SK-N-SH (cell line): ENCODE results near the gene SMARCA2. TPM values are rescaled to one million over a fixed set of nuclear protein-coding genes. Genes with fewer than 3 reads are reported as not detected.

Experiments used
- CTCF ChIA-PET: fragments of 300-600, 350-600 bp; formaldehyde crosslinking; extraction: SDS; loops from one replicate; lab custom pipeline; 2021; lab: Yijun Ruan, JAX
- POLR2A ChIA-PET: fragments of 350-600 bp; sonication (Branson Sonifier 250); formaldehyde crosslinking; extraction: SDS; loops from one replicate; lab custom pipeline; 2020; ENCODE audit warnings: antibody characterized with exemption, inconsistent platforms; lab: Yijun Ruan, JAX
- DNase-seq: peaks from one replicate; pipeline ENCODE4 v3.0.0; 2012
- H2AFZ ChIP-seq: fragments of 200-600 bp; sonication (generic); 2 replicates; pipeline ENCODE4 v1.8.1; 2016; ENCODE audit warnings: antibody characterized with exemption, mild to moderate bottlenecking, low read depth
- H3F3A ChIP-seq: fragments of 200-600 bp; sonication (generic); replicated peaks from 2 replicates; pipeline ENCODE3; 2016; ENCODE audit warnings: antibody characterized with exemption, mild to moderate bottlenecking; ENCODE audit not compliant: insufficient read depth
- H3K27ac ChIP-seq, 2 experiments: fragments of 200-500 bp in 1 of 2; fragments of 200-600 bp in 1 of 2; sonication (Bioruptor generic) in 1 of 2; sonication (generic), shearing (Covaris generic) in 1 of 2; 2 replicates each; pipeline versions ENCODE4 v1.5.1 to v1.6.1; 2014 to 2016; ENCODE audit warnings: low read depth in 2 of 2, inconsistent platforms in 1 of 2, low read length in 1 of 2, mild to moderate bottlenecking in 1 of 2, mixed read lengths in 1 of 2
- H3K27me3 ChIP-seq: fragments of 200-600 bp; sonication (generic), shearing (Covaris generic); 2 replicates; pipeline ENCODE4 v1.6.1; 2016; ENCODE audit warnings: mixed run types; ENCODE audit not compliant: insufficient read depth
- H3K36me3 ChIP-seq, 2 experiments: fragments of 200-500 bp in 1 of 2; fragments of 200-600 bp in 1 of 2; sonication (Bioruptor generic) in 1 of 2; sonication (generic) in 1 of 2; replicated peaks in 1 of 2; 2 replicates each; pipeline versions ENCODE3 to v1.5.1; 2014 to 2016; ENCODE audit warnings: low read length in 1 of 2, mild to moderate bottlenecking in 1 of 2; ENCODE audit not compliant: insufficient read depth in 2 of 2, control insufficient read depth in 1 of 2
- H3K4me1 ChIP-seq, 2 experiments: fragments of 200-500 bp in 1 of 2; fragments of 200-600 bp in 1 of 2; sonication (Bioruptor generic) in 1 of 2; sonication (generic), shearing (Covaris generic) in 1 of 2; 2 replicates each; pipeline versions ENCODE4 v1.5.1 to v1.6.1; 2014 to 2016; ENCODE audit warnings: low read depth in 1 of 2, low read length in 1 of 2, mixed run types in 1 of 2; ENCODE audit not compliant: insufficient read depth in 2 of 2, control insufficient read depth in 1 of 2
- H3K4me2 ChIP-seq: fragments of 200-600 bp; sonication (generic), shearing (Covaris generic); 2 replicates; pipeline ENCODE4 v1.6.1; 2017; ENCODE audit warnings: mixed run types
- H3K4me3 ChIP-seq, 2 experiments: fragments of 200-500 bp in 1 of 2; fragments of 200-600 bp in 1 of 2; sonication (Bioruptor generic) in 1 of 2; sonication (generic), shearing (Covaris generic) in 1 of 2; 2 replicates each; pipeline versions ENCODE4 v1.5.1 to v1.8.1; 2014 to 2016; ENCODE audit warnings: low read depth in 2 of 2, inconsistent platforms in 1 of 2, low read length in 1 of 2, mild to moderate bottlenecking in 1 of 2, mixed read lengths in 1 of 2, moderate library complexity in 1 of 2
- H3K79me2 ChIP-seq: fragments of 200-600 bp; sonication (generic); 2 replicates; pipeline ENCODE4 v1.8.1; 2017; ENCODE audit warnings: mild to moderate bottlenecking; ENCODE audit not compliant: insufficient read depth
- H3K9ac ChIP-seq: fragments of 200-600 bp; sonication (generic); 2 replicates; pipeline ENCODE4 v1.6.1; 2017; ENCODE audit warnings: mixed run types
- H3K9me2 ChIP-seq: fragments of 200-600 bp; sonication (generic); 2 replicates; pipeline ENCODE4 v1.6.1; 2017; ENCODE audit warnings: mixed run types
- H3K9me3 ChIP-seq: fragments of 200-600 bp; sonication (generic); 2 replicates; pipeline ENCODE4 v1.6.1; 2017; ENCODE audit warnings: mixed run types, mild to moderate bottlenecking, moderate library complexity
- H4K20me1 ChIP-seq: fragments of 200-600 bp; sonication (generic); 2 replicates; pipeline ENCODE4 v1.6.1; 2017; ENCODE audit warnings: mild to moderate bottlenecking, mixed run types; ENCODE audit not compliant: insufficient read depth
- ELF1 ChIP-seq: IDR thresholded peaks from 2 replicates; pipeline ENCODE4 v1.4.0; 2012
- FOSL2 ChIP-seq: IDR thresholded peaks from 2 replicates; pipeline ENCODE4 v1.4.0; 2012; ENCODE audit warnings: low read depth, mild to moderate bottlenecking, moderate library complexity, borderline replicate concordance
- GATA2 ChIP-seq: sonication (generic); formaldehyde crosslinking; IDR thresholded peaks from 2 replicates; pipeline ENCODE4 v1.5.0; 2020; ENCODE audit warnings: mild to moderate bottlenecking, missing genetic modification reagents
- JUND ChIP-seq: IDR thresholded peaks from 2 replicates; pipeline ENCODE4 v1.4.0; 2012
- MXI1 ChIP-seq: IDR thresholded peaks from 2 replicates; pipeline ENCODE4 v1.6.1; 2012; ENCODE audit warnings: mild to moderate bottlenecking, low read depth, low read length, improper control_type of control experiment
- NRF1 ChIP-seq: IDR thresholded peaks from 2 replicates; pipeline ENCODE4 v1.6.1; 2012; ENCODE audit warnings: low read depth, mild to moderate bottlenecking, low read length
- RCOR1 ChIP-seq: fragments of 150-350 bp; IDR thresholded peaks from 2 replicates; pipeline ENCODE4 v1.6.1; 2017; ENCODE audit warnings: antibody characterized with exemption, low read length
- RXRA ChIP-seq: IDR thresholded peaks from 2 replicates; pipeline ENCODE4 v1.4.0; 2012; ENCODE audit warnings: low read depth, mild to moderate bottlenecking, borderline replicate concordance
- TCF12 ChIP-seq: IDR thresholded peaks from 2 replicates; pipeline ENCODE4 v1.4.0; 2012
- WGBS: methylation state at CpG from one replicate; pipeline ENCODE4 v1.1.6; 2017; ENCODE audit warnings: low lambda C conversion rate; 5-methylcytosine and 5-hydroxymethylcytosine counted together
- polyA plus RNA-seq, 3 experiments: library from polyadenylated mRNA; depleted of rRNA; stranded (reverse); fragments of >200 nt; gene quantifications; 2 replicates each; pipeline ENCODE4 v1.2.3, GENCODE V29; 2012
- TF ChIP-seq, protein P1 (sequence below): IDR thresholded peaks from 2 replicates; pipeline ENCODE4 v1.4.0; 2012; ENCODE audit warnings: low read depth
- TF ChIP-seq, protein P2 (sequence below): fragments of 150-350 bp; IDR thresholded peaks from 2 replicates; pipeline ENCODE4 v1.6.1; 2016; ENCODE audit warnings: mild to moderate bottlenecking, low read depth, low read length
- TF ChIP-seq, protein P3 (sequence below): fragments of 150-350 bp; IDR thresholded peaks from 2 replicates; pipeline ENCODE4 v1.6.1; 2017; ENCODE audit warnings: antibody characterized with exemption, low read length, low read depth, borderline replicate concordance
- TF ChIP-seq, protein P4 (sequence below): IDR thresholded peaks from 2 replicates; pipeline ENCODE4 v1.4.0; 2012; ENCODE audit warnings: low read depth, borderline replicate concordance
- TF ChIP-seq, protein P5 (sequence below): IDR thresholded peaks from 2 replicates; pipeline ENCODE4 v1.6.1; 2012; ENCODE audit warnings: mild to moderate bottlenecking, low read depth, low read length, moderate library complexity
- TF ChIP-seq, protein P6 (sequence below): IDR thresholded peaks from 2 replicates; pipeline ENCODE4; 2012

The SMARCA2 gene
- polyA plus RNA-seq, 1 of the 3 experiments (the other 2 are of a cell fraction), result 17.4 TPM

DNA sequence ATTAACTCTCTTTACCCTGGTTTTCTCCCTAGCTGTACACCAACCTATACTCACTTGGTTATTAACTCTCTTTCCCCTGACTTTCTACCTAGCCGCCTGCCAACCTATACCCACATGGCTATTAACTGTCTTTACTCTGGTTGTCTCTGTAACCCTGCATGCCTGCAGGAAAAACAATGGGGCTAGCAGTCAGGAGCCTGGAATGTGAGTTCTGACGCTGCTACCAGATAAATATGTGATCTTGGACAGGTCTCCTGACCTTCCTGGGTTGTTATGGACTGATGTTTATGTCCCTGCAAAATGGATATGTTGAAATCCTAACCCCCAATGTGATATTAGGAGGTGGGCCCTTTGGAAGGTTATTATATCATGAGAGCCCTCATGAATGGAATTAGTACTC, 119.2 kb downstream of the SMARCA2 start:
- peaks cover 3 to 5% of the 10 kb centered on the region in 2 experiments; a peak in 1 of 4 replicates for H3K4me1 ChIP-seq
- POLR2A ChIA-PET, result no interaction called here
- no peaks in the 10 kb centered on the region for H3K79me2 ChIP-seq
- H3K4me2 ChIP-seq, result no peak overlapping the region
- no peaks in the 10 kb centered on the region; the same call in 1 of the 2 replicates for H3K9me3 ChIP-seq
- H3K4me3 ChIP-seq, result no peak overlapping the region
- TF ChIP-seq RCOR1, result no peak
- TF ChIP-seq, protein P1, sequence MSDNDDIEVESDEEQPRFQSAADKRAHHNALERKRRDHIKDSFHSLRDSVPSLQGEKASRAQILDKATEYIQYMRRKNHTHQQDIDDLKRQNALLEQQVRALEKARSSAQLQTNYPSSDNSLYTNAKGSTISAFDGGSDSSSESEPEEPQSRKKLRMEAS, result no peak
- no peak for TF ChIP-seq JUND
- no peak for TF ChIP-seq NRF1
- no peak for TF ChIP-seq ELF1
- TF ChIP-seq, protein P2, sequence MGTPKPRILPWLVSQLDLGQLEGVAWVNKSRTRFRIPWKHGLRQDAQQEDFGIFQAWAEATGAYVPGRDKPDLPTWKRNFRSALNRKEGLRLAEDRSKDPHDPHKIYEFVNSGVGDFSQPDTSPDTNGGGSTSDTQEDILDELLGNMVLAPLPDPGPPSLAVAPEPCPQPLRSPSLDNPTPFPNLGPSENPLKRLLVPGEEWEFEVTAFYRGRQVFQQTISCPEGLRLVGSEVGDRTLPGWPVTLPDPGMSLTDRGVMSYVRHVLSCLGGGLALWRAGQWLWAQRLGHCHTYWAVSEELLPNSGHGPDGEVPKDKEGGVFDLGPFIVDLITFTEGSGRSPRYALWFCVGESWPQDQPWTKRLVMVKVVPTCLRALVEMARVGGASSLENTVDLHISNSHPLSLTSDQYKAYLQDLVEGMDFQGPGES, result no peak
- TF ChIP-seq RXRA, result no peak
- TF ChIP-seq, protein P3, sequence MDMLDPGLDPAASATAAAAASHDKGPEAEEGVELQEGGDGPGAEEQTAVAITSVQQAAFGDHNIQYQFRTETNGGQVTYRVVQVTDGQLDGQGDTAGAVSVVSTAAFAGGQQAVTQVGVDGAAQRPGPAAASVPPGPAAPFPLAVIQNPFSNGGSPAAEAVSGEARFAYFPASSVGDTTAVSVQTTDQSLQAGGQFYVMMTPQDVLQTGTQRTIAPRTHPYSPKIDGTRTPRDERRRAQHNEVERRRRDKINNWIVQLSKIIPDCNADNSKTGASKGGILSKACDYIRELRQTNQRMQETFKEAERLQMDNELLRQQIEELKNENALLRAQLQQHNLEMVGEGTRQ, result no peak
- no peak for TF ChIP-seq FOSL2
- TF ChIP-seq TCF12, result no peak
- TF ChIP-seq, protein P4, sequence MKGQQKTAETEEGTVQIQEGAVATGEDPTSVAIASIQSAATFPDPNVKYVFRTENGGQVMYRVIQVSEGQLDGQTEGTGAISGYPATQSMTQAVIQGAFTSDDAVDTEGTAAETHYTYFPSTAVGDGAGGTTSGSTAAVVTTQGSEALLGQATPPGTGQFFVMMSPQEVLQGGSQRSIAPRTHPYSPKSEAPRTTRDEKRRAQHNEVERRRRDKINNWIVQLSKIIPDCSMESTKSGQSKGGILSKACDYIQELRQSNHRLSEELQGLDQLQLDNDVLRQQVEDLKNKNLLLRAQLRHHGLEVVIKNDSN, result no peak
- TF ChIP-seq, protein P5, sequence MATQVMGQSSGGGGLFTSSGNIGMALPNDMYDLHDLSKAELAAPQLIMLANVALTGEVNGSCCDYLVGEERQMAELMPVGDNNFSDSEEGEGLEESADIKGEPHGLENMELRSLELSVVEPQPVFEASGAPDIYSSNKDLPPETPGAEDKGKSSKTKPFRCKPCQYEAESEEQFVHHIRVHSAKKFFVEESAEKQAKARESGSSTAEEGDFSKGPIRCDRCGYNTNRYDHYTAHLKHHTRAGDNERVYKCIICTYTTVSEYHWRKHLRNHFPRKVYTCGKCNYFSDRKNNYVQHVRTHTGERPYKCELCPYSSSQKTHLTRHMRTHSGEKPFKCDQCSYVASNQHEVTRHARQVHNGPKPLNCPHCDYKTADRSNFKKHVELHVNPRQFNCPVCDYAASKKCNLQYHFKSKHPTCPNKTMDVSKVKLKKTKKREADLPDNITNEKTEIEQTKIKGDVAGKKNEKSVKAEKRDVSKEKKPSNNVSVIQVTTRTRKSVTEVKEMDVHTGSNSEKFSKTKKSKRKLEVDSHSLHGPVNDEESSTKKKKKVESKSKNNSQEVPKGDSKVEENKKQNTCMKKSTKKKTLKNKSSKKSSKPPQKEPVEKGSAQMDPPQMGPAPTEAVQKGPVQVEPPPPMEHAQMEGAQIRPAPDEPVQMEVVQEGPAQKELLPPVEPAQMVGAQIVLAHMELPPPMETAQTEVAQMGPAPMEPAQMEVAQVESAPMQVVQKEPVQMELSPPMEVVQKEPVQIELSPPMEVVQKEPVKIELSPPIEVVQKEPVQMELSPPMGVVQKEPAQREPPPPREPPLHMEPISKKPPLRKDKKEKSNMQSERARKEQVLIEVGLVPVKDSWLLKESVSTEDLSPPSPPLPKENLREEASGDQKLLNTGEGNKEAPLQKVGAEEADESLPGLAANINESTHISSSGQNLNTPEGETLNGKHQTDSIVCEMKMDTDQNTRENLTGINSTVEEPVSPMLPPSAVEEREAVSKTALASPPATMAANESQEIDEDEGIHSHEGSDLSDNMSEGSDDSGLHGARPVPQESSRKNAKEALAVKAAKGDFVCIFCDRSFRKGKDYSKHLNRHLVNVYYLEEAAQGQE, result no peak
- TF ChIP-seq GATA2 (CRISPR knock-in tag), result no peak
- no peak for TF ChIP-seq MXI1
- TF ChIP-seq, protein P6, sequence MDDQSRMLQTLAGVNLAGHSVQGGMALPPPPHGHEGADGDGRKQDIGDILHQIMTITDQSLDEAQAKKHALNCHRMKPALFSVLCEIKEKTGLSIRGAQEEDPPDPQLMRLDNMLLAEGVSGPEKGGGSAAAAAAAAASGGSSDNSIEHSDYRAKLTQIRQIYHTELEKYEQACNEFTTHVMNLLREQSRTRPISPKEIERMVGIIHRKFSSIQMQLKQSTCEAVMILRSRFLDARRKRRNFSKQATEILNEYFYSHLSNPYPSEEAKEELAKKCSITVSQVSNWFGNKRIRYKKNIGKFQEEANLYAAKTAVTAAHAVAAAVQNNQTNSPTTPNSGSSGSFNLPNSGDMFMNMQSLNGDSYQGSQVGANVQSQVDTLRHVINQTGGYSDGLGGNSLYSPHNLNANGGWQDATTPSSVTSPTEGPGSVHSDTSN, result no peak
- TF ChIP-seq, all 33 proteins: peak for 0
- H4K20me1 ChIP-seq, result no peaks in the 10 kb centered on the region
- DNase-seq, result no peak
- no peak overlapping the region for H3K9ac ChIP-seq
- H2AFZ ChIP-seq, result no peak overlapping the region
- no peaks in the 10 kb centered on the region for H3K36me3 ChIP-seq
- no peaks in the 10 kb centered on the region for H3F3A ChIP-seq
- no peaks in the 10 kb centered on the region for H3K27me3 ChIP-seq
- 82% methylated on average over 2 of the region's 2 CpGs for WGBS
- CTCF ChIA-PET, result interaction anchor here (0.7 to 4.0 kb wide), 6 partner anchors 12 to 726 kb away, joined by 3 to 36 read pairs (median 4); no protein-coding TSS in a partner anchor
- H3K27ac ChIP-seq, result no peak overlapping the region
- H3K9me2 ChIP-seq, result no peaks in the 10 kb centered on the region
